AG04449 (cell line): ENCODE data around the gene EGFLAM.

Source experiments
- CTCF ChIA-PET: fragments of 350-600 bp; formaldehyde crosslinking; extraction: SDS; loops from one replicate; lab custom pipeline; 2021; ENCODE audit warnings: antibody characterized with exemption; lab: Yijun Ruan, JAX
- POLR2A ChIA-PET: fragments of 400-600, 350-600 bp; formaldehyde crosslinking; extraction: SDS; loops from one replicate; lab custom pipeline; 2020; ENCODE audit warnings: antibody characterized with exemption, inconsistent platforms; lab: Yijun Ruan, JAX
- DNase-seq: peaks from one replicate; pipeline ENCODE4 v3.0.0-alpha.2; 2010; ENCODE audit warnings: low read depth, low spot score
- H3K4me3 ChIP-seq: 2 replicates; pipeline ENCODE4 v1.5.1; 2011; ENCODE audit warnings: low read depth, mild to moderate bottlenecking, control low read depth, low read length
- TF ChIP-seq, protein P1 (sequence below): IDR thresholded peaks from one replicate; pipeline ENCODE4 v1.5.1; 2011; ENCODE audit warnings: mild to moderate bottlenecking, moderate library complexity, low read length, control low read depth, inconsistent platforms; ENCODE audit not compliant: insufficient read depth; ENCODE audit errors: missing control alignments

Gene EGFLAM

DNA sequence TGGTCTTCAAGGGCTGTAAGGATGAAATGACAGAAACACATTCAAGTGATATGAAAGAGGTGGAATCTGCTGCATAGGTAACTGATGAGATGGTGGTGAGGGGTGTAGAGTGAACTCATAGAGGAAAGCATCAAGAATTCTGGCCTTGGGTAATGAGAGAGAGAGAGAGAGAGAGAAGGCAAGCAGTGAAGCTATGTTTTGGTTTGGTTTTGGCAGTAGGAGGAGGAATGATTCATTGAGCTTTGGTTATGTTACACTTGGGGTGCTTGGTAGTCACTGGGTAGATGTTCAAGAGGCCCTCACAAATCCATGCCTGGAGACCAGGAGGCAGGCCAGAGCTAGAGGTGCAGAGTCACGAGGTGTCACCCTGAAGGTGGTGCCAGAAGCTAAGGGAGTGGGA lies 89.5 kb downstream of the EGFLAM start:
- TF ChIP-seq, protein P1, sequence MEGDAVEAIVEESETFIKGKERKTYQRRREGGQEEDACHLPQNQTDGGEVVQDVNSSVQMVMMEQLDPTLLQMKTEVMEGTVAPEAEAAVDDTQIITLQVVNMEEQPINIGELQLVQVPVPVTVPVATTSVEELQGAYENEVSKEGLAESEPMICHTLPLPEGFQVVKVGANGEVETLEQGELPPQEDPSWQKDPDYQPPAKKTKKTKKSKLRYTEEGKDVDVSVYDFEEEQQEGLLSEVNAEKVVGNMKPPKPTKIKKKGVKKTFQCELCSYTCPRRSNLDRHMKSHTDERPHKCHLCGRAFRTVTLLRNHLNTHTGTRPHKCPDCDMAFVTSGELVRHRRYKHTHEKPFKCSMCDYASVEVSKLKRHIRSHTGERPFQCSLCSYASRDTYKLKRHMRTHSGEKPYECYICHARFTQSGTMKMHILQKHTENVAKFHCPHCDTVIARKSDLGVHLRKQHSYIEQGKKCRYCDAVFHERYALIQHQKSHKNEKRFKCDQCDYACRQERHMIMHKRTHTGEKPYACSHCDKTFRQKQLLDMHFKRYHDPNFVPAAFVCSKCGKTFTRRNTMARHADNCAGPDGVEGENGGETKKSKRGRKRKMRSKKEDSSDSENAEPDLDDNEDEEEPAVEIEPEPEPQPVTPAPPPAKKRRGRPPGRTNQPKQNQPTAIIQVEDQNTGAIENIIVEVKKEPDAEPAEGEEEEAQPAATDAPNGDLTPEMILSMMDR, result no peak
- no peak overlapping the region for H3K4me3 ChIP-seq
- POLR2A ChIA-PET, result no interaction called here
- CTCF ChIA-PET, result no interaction called here
- no peak for DNase-seq

DNA sequence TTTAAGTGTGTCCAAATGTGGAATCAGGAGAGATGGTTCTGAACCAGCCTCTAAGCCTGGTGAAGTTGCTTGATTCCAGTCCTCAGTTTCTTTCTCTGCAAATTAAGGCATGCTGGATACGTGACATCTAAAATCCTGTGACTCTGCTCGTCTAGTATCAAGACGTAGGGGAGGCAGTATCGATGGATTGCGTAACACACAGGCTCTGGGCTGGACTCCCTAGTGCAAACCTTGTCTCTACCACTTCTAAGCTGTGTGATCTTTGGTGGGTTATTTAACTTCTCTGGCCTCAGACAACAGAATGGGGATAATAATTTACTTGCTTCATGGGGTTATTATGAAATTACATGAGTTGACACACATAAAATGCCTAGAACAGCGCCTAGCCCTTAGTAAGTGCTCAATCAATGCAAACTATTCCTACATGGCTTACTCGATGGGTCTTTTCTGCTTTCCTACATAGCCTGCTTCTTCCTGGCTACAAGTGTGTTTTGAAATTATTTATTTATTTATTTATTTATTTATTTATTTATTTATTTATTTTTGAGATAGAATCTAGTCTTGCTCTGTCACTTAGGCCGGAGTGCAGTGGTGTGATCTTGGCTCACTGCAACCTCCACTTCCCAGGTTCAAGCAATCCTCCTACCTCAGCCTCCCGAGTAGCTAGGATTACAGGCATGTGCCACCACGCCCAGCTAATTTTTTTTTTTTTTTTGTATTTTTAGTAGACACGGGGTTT lies 102.1 kb downstream of the EGFLAM start:
- no peak overlapping the region for H3K4me3 ChIP-seq
- TF ChIP-seq, protein P1, result no peak
- CTCF ChIA-PET, result interaction anchor here (2.2 kb wide), 1 partner anchor 95 kb away, joined by 9 read pairs; no protein-coding TSS in a partner anchor
- no peak for DNase-seq
- POLR2A ChIA-PET, result no interaction called here

DNA sequence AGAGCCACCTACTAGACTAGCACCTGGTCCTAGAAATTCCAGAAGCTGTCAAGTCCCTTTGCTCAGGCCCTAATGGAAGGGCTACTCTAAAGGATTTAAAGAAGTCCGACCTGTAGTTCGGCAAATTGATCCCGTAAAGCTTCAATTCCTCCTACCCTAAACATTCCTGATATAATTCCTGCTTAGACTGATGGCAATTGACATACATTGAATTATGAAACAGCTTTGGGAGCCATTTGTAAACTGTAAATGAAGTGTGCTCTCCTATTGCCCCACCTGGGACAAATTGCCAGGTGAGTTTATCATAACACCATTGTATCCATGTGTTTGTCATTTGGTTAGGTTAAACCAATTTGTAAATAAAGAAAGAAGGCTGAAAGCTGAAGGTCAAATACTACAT lies 104.4 kb downstream of the EGFLAM start:
- H3K4me3 ChIP-seq, result no peak overlapping the region
- CTCF ChIA-PET, result interaction anchor here (1.2 kb wide), 1 partner anchor 20 kb away, joined by 4 read pairs; no protein-coding TSS in a partner anchor
- TF ChIP-seq, protein P1, result no peak
- POLR2A ChIA-PET, result no interaction called here
- DNase-seq, result no peak

DNA sequence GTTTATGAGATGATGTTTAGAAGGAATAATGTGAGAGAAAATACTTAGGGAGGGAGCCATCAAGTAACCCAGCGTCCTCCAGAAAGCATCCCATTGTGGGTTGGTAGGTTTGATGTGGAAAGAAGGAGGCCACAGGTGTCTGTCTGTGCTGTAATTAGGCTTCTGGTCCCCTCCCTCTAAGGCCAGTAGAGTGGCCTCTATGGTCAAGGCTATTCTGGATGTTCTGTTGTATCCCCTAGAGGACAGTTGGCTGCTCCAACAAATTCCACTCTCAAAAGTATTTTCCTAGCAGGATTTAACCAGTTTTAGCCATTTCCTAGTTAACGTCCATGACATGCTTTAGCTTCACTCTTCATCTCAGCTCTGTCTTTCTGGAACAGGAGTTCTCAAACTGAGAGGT lies 106.5 kb downstream of the EGFLAM start:
- ChIA-PET POLR2A (no interaction called here), CTCF (interaction anchor here (0.6 to 2.4 kb wide), 3 partner anchors 18 to 99 kb away, joined by 3 to 9 read pairs (median 4); no protein-coding TSS in a partner anchor)
- H3K4me3 ChIP-seq, result no peak overlapping the region
- TF ChIP-seq, protein P1, result no peak
- no peak for DNase-seq

DNA sequence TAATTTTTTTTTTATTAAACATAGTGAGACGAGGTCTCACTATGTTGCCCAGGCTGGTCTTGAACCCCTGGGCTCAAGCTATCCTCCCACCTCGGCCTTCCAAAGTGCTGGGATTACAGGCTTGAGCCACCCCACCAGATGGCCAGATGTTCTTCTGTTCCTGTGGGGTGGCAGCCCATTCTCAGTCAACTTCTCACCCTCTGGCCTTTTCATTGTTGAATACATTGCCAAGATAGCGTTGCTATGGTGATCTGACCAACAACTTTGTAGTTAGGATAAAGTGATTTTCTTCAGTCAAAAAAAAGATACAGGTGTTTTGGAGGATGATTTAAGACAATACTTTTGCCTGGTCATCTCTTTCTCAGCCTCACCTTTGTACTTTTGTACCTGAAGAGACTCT lies 109.1 kb downstream of the EGFLAM start:
- DNase-seq, result no peak
- CTCF ChIA-PET, result interaction anchor here (0.9 to 1.1 kb wide), 2 partner anchors 14 to 15 kb away, joined by 3 read pairs; no protein-coding TSS in a partner anchor
- POLR2A ChIA-PET, result no interaction called here
- TF ChIP-seq, protein P1, result no peak
- no peak overlapping the region for H3K4me3 ChIP-seq

DNA sequence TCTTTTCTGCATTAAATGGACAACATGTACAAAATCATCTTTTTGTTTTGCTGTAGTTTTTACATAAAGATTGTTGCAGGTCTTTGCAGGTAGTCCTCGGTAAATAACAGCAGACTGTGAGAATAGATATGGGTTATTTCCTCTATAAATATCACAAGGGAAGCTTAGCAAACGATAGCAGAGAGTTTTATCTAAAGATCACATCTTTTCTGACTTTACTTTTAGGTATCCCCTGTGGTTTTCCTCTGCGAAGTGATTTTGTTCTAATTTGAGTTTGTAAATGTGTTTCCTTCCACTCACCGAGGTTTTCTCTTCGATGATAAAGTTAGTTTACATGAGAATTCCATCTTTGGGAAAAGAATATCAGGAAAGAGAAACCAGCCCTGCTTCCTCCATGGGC lies 109.6 kb downstream of the EGFLAM start:
- CTCF ChIA-PET, result interaction anchor here (0.9 to 2.2 kb wide), 2 partner anchors 13 to 15 kb away, joined by 3 to 12 read pairs; no protein-coding TSS in a partner anchor
- POLR2A ChIA-PET, result no interaction called here
- DNase-seq, result no peak
- no peak overlapping the region for H3K4me3 ChIP-seq
- TF ChIP-seq, protein P1, result no peak
